ENCODE results near the gene STAC3. TPM values are rescaled to one million over a fixed set of nuclear protein-coding genes. Genes with fewer than 3 reads are reported as not detected.

The STAC3 gene
- total RNA-seq, 3 donors from 2014 or later (not counting 1 experiment from before 2014, with no cell fraction given): 2.4 to 4.1 (median 3.8) TPM

DNA sequence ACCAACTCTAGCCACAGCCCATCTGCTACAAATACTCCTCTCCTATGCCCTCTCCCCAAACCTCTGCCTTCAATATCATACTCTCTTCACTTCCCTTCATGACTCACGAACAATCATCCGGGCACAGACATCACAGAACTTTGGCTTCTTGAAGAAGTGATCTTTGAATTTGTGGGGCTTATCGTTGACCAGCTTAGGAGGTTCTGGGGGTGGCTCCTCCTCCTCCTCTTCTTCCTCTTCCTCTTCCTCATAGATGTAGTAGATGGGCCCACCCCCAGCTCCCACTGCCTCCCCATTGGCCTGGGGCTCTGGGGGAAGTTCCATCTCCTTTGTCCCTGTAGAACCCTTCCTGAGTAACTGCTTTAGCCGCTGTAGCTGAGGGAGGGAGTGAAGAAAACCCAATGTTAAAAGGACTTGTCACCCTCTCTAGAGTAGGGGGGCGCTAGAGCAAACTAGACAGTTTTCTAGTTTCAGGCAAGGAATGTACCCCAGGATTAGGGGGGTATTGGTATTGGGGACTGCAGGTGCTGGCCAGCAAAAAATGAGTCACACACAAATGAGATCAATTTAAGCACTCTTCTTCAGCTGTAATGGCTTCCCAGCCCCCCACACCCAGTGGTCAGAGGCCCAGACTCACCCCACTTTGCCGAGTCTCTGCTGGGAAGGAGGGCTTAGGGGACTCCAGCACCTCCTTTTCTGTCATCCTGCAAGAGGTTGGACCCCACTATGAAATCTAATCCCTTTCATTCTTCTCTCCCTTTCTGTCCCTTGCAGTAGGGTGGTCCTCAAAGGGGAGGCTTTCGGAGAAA, 1.8 kb downstream of the STAC3 start:
- no peak overlapping the region for H3K4me3 Mint-ChIP-seq
- H3K27ac Mint-ChIP-seq: no peak overlapping the region
- H3K36me3 Mint-ChIP-seq: no peaks in the 10 kb centered on the region
- H3K9me3 Mint-ChIP-seq: no peaks in the 10 kb centered on the region
- peaks cover 0 to 5% of the 10 kb centered on the region in 2 donors for H3K27me3 Mint-ChIP-seq (ENCODE audit: low read depth in 2 of 2)
- DNase-seq (no peak), ATAC-seq (peak in 1 of 3 donors; percentile 32)
- intact Hi-C loops (cut with micrococcal nuclease): no loop called here
- peaks cover 0 to 14% of the 10 kb centered on the region in 2 donors for H3K4me1 Mint-ChIP-seq
- TF ChIP-seq, protein P1, sequence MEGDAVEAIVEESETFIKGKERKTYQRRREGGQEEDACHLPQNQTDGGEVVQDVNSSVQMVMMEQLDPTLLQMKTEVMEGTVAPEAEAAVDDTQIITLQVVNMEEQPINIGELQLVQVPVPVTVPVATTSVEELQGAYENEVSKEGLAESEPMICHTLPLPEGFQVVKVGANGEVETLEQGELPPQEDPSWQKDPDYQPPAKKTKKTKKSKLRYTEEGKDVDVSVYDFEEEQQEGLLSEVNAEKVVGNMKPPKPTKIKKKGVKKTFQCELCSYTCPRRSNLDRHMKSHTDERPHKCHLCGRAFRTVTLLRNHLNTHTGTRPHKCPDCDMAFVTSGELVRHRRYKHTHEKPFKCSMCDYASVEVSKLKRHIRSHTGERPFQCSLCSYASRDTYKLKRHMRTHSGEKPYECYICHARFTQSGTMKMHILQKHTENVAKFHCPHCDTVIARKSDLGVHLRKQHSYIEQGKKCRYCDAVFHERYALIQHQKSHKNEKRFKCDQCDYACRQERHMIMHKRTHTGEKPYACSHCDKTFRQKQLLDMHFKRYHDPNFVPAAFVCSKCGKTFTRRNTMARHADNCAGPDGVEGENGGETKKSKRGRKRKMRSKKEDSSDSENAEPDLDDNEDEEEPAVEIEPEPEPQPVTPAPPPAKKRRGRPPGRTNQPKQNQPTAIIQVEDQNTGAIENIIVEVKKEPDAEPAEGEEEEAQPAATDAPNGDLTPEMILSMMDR (IDR thresholded peaks at IDR 0.05): no peak
- H3K36me3 ChIP-seq (ENCODE audit: control insufficient read depth, insufficient read depth, low read length): no peaks in the 10 kb centered on the region
- WGBS (ENCODE audit: insufficient coverage): 64% methylated on average over 4 of the region's 7 CpGs
- no peaks in the 10 kb centered on the region for H3K27me3 ChIP-seq (ENCODE audit: control insufficient read depth, insufficient read depth, low read length)
- H3K27ac ChIP-seq (ENCODE audit: low read length): no peak overlapping the region
- no peak overlapping the region for H3K4me3 ChIP-seq (ENCODE audit: low read length)
- H3K4me1 ChIP-seq (ENCODE audit: control insufficient read depth, insufficient read depth, low read length): peaks cover under 1% of the 10 kb centered on the region
- no peaks in the 10 kb centered on the region for H3K9me3 ChIP-seq (ENCODE audit: control insufficient read depth, insufficient read depth, low read length)

DNA sequence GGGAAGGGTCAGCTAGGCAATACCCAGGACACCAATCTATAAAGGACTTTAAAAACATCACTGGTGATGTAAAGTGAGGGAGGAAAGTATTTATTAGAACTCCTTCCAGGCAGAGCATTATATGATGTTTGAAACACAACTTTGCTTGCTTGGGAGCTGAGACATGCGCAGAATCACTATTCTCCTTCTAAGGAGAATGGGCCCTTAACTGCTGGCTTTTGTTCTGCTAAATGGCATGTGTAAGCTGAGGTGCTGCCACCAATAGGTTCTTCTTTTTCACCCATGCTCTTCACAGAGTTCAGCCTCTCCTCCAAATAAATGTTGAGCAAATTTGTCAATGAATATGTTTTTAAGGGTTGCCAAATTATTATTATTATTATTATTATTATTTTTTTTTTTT, 3.9 kb downstream of the STAC3 start:
- no peak overlapping the region for H3K4me3 Mint-ChIP-seq
- H3K27me3 ChIP-seq (ENCODE audit: control insufficient read depth, insufficient read depth, low read length): peaks cover 14% of the 10 kb centered on the region
- peaks cover 21% of the 10 kb centered on the region for H3K4me1 ChIP-seq (ENCODE audit: control insufficient read depth, insufficient read depth, low read length)
- DNase-seq: no peak
- H3K36me3 ChIP-seq (ENCODE audit: control insufficient read depth, insufficient read depth, low read length): no peaks in the 10 kb centered on the region
- peaks cover 9 to 20% of the 10 kb centered on the region in 2 donors for H3K27me3 Mint-ChIP-seq (ENCODE audit: low read depth in 2 of 2)
- no peak for ATAC-seq
- WGBS (ENCODE audit: insufficient coverage): 100% methylated on average over 1 of the region's 1 CpG
- TF ChIP-seq, protein P1 (IDR thresholded peaks at IDR 0.05): no peak
- H3K4me3 ChIP-seq (ENCODE audit: low read length): no peak overlapping the region
- H3K4me1 Mint-ChIP-seq: peaks cover 9 to 35% of the 10 kb centered on the region in 2 donors
- no peaks in the 10 kb centered on the region for H3K9me3 ChIP-seq (ENCODE audit: control insufficient read depth, insufficient read depth, low read length)
- no peak overlapping the region for H3K27ac ChIP-seq (ENCODE audit: low read length)
- no peaks in the 10 kb centered on the region for H3K36me3 Mint-ChIP-seq
- intact Hi-C loops (cut with micrococcal nuclease): no loop called here
- no peak overlapping the region for H3K27ac Mint-ChIP-seq
- no peaks in the 10 kb centered on the region for H3K9me3 Mint-ChIP-seq

- H3K27ac Mint-ChIP-seq: no peak overlapping the region
Observed at GRCh38 chr12:57244312-57244696, 6.7 kb downstream of the STAC3 start.

More at GRCh38 chr12:57244312-57244696, 6.7 kb downstream of the STAC3 start:
- intact Hi-C loops (cut with micrococcal nuclease): no loop called here
- peaks cover 37 to 45% of the 10 kb centered on the region in 2 donors for H3K27me3 Mint-ChIP-seq (ENCODE audit: low read depth in 2 of 2)
- H3K27ac ChIP-seq (ENCODE audit: low read length): no peak overlapping the region
- no peaks in the 10 kb centered on the region for H3K9me3 Mint-ChIP-seq
- peaks cover 30 to 62% of the 10 kb centered on the region in 2 donors for H3K4me1 Mint-ChIP-seq
- WGBS (ENCODE audit: insufficient coverage): 72% methylated on average over 5 of the region's 6 CpGs
- no peak overlapping the region for H3K4me3 ChIP-seq (ENCODE audit: low read length)
- no peak for ATAC-seq
- TF ChIP-seq, protein P1 (IDR thresholded peaks at IDR 0.05): no peak
- no peak for DNase-seq
- H3K9me3 ChIP-seq (ENCODE audit: control insufficient read depth, insufficient read depth, low read length): no peaks in the 10 kb centered on the region
- no peaks in the 10 kb centered on the region for H3K36me3 ChIP-seq (ENCODE audit: control insufficient read depth, insufficient read depth, low read length)
- H3K27me3 ChIP-seq (ENCODE audit: control insufficient read depth, insufficient read depth, low read length): peaks cover 41% of the 10 kb centered on the region
- no peak overlapping the region for H3K4me3 Mint-ChIP-seq
- H3K4me1 ChIP-seq (ENCODE audit: control insufficient read depth, insufficient read depth, low read length): peaks cover 49% of the 10 kb centered on the region
- no peaks in the 10 kb centered on the region for H3K36me3 Mint-ChIP-seq

All from natural killer cell (primary cell).